CD4-positive, alpha-beta T cell treated with Interleukin-12 subunit alpha and Interleukin-12 subunit beta, for 1 hour (primary cell): ENCODE results near the gene DENR.
"Not testable (repeated sequence)": the region's sequence is repeated elsewhere in the genome, so short reads cannot be mapped to it uniquely, and the experiment has no call there.

Experiments used
- DNase-seq: peaks from one replicate; pipeline ENCODE4 v3.0.0-alpha.2; 2020

Gene DENR

GRCh38 chr12:122752464-122753318 lies at the start of gene DENR:
Gene DENR, plus strand, starts transcription at chr12:122752824. Its CDS starts 878 bp downstream, at chr12:122753702.
- peak; percentile 99 for DNase-seq

- not testable (repeated sequence) for DNase-seq
Observed at GRCh38 chr12:122702890-122703611, 49.6 kb upstream of the DENR start, which contains the start of gene HCAR2. Gene HCAR2, minus strand, starts transcription at chr12:122703357. Its CDS starts 74 bp downstream, at chr12:122703283.

- not testable (repeated sequence) for DNase-seq
Observed at GRCh38 chr12:122703841-122704240, 48.8 kb upstream of the DENR start.

GRCh38 chr12:122709287-122709686 lies 43.3 kb upstream of the DENR start:
- DNase-seq = not testable (repeated sequence)

GRCh38 chr12:122710341-122710740 lies 42.3 kb upstream of the DENR start:
- DNase-seq = not testable (repeated sequence)

GRCh38 chr12:122711266-122711665 lies 41.4 kb upstream of the DENR start:
- DNase-seq = not testable (repeated sequence)

GRCh38 chr12:122713491-122714188 lies 39.0 kb upstream of the DENR start:
- not testable (repeated sequence) for DNase-seq

GRCh38 chr12:122715211-122715610 lies 37.4 kb upstream of the DENR start:
- not testable (repeated sequence) for DNase-seq

- DNase-seq = not testable (repeated sequence)
Observed at GRCh38 chr12:122716658-122717057, 36.0 kb upstream of the DENR start, which contains the start of gene HCAR3. Gene HCAR3, minus strand, starts transcription at chr12:122716811. Its CDS starts 74 bp downstream, at chr12:122716737.

GRCh38 chr12:122721057-122721545 lies 31.5 kb upstream of the DENR start:
- no peak for DNase-seq

GRCh38 chr12:122722387-122722786 lies 30.2 kb upstream of the DENR start:
- DNase-seq = no peak

- DNase-seq = no peak
Observed at GRCh38 chr12:122724641-122725243, 27.9 kb upstream of the DENR start.

- no peak for DNase-seq
Observed at GRCh38 chr12:122725452-122726079, 27.1 kb upstream of the DENR start.

- peak; percentile 15 for DNase-seq
Observed at GRCh38 chr12:122726080-122726558, 26.5 kb upstream of the DENR start.

- no peak for DNase-seq
Observed at GRCh38 chr12:122729583-122730214, 22.9 kb upstream of the DENR start.

GRCh38 chr12:122730215-122731014 lies 22.2 kb upstream of the DENR start, which contains the start of gene HCAR1:
Gene HCAR1, minus strand, starts transcription at chr12:122730844. Its CDS starts 505 bp downstream, at chr12:122730339.
- DNase-seq = peak; percentile 20

- DNase-seq = no peak
Observed at GRCh38 chr12:122732170-122732569, 20.5 kb upstream of the DENR start.

- no peak for DNase-seq
Observed at GRCh38 chr12:122732611-122733010, 20.0 kb upstream of the DENR start.

GRCh38 chr12:122738571-122738970 lies 14.1 kb upstream of the DENR start:
- DNase-seq = no peak

- DNase-seq = no peak
Observed at GRCh38 chr12:122740351-122740750, 12.3 kb upstream of the DENR start.
